Measurements from ENCODE around the gene HOXD13.

- no peak for TF ChIP-seq ZNF426 (tag by site-specific recombination; IDR thresholded peaks at IDR 0.05)
- peak; percentile 18; the same call in 1 of the 2 replicates for TF ChIP-seq ZBTB8A (tag by site-specific recombination; IDR thresholded peaks at IDR 0.05)
- TF ChIP-seq KLF16 (tag by site-specific recombination; IDR thresholded peaks at IDR 0.05): no peak
- peak; percentile 52; the same call in 1 of the 2 replicates for TF ChIP-seq CTCF (tag by site-specific recombination; IDR thresholded peaks at IDR 0.05)
- TF ChIP-seq ZNF114 (tag by site-specific recombination; IDR thresholded peaks at IDR 0.05): no peak
Observed at GRCh38 chr2:176080540-176081375, 11.8 kb upstream of the HOXD13 start.
